GM19467 (cell line): ENCODE results near the gene FOXRED2.
A peak's percentile ranks its signal among the peaks of the same experiment; 100 is the strongest.
"Not testable (repeated sequence)": the region's sequence is repeated elsewhere in the genome, so short reads cannot be mapped to it uniquely, and the experiment has no call there.

Experiments
- ATAC-seq: cut with Tn5 transposase; IDR thresholded peaks from one replicate; pipeline ENCODE4 v1.9.1; 2021; ENCODE audit warnings: mild to moderate bottlenecking, moderate library complexity; ENCODE audit not compliant: unreplicated experiment

The FOXRED2 gene

GRCh38 chr22:36519906-36520305 is 13.1 kb upstream of the FOXRED2 start:
- not testable (repeated sequence) for ATAC-seq

GRCh38 chr22:36514766-36515165 is 7.9 kb upstream of the FOXRED2 start:
- ATAC-seq: no peak

DNA sequence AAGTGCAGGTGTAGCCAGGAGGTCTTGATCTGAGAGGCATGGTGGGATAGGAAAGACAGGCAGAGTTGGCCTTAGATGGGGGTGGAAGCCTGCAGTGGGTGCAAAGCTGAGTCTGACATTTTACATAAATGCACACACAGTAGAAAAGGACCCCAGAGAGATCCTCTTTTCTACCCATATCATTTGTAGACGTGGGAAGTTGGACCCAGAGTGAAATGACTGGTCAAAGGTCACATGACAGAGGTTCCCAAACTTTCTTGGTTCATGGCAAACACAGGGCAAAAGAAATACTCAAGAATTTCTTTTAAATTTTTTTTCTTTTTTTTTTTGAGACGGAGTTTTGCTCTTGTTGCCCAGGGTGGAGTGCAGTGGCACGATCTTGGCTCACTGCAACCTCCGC is 6.2 kb upstream of the FOXRED2 start:
- no peak for ATAC-seq

- no peak for ATAC-seq
These were observed 5.5 kb upstream of the FOXRED2 start for GRCh38 chr22:36512333-36512732.

DNA sequence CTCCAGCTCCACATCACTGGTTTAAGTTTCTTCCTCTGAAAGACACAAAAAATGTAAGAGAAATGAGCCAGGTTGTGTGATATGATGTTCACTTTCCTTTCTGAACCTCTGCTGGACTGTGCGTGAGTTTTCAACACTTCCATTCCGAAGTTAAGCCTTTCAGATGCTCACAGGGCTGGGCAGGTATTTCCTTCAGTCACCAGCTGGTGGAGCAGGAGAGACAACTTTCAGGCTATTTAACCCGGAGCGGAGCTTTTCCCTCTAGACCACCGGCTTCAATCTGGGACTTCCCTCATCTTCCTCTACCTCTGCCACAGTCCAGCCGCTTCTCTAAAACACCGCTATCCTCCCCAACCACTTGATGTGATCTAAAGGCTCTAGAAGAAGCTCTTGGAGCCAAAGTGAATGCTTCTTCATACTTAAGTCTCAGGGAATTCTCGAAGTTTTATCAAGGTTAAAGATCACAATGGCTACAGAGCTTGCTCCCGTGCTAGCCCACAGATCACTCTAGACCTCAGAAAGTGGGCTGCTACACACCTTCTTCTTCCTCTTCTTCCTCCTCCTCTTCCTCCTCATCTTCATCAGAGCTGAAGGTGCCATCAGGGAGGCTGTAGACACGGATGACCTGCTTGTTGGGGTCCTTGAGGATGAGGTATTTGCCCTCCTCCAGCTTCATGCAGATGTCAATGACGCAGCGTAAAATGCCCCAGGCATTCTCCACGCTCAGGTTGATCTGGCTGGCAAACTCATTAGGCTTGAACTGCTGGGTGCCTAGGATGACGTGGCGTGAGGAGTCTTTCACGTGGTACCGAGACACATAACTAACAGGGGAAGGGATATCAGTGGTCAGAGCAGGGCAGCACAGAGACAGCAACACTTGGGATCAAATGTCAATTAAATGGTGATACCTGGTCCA is 4.4 kb upstream of the FOXRED2 start:
- ATAC-seq: no peak

DNA sequence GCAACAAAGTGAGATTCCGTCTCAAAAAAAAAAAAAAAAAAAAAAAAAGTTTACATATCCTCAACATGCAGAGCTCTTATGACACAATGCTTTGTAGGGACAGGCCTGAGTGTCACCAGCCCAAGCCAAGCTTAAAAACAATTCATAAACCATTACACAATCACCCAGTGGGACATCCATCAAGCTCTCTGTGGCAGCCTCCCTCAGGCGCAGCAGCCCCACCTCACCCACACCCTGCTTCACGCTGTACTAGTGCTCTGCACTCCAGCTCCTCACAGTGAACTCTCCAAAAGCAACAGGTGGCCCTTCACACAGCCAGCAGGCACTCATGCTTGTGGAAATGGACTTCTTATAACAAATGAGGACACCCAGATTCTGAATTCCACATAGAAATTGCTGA is 3.5 kb upstream of the FOXRED2 start:
- ATAC-seq: no peak

DNA sequence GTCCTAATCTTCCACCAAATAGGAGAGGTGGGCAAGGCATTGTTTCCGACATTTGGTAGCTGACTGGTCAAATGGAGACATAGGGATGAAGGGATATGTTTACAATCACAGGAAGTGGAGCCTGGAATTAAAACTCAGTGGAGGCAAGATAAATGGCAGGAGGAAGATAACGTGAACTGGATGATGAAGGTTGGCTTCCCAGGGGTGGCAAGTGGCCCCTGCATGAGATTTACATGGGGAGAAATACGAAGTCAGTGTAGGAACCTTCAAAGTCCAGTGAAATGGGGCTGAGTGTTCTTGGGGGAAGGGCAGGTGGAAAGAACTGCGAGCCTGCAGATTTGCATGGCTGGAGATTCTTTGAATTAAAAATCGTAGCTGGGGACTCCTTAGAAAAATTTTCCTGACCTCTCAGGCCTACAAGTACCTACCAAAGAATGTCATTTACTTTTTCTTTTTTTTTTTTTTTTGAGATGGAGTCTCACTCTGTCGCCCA is 724 bp upstream of the FOXRED2 start:
- no peak for ATAC-seq

GRCh38 chr22:36505998-36506635 is 723 bp downstream of the FOXRED2 start:
- ATAC-seq: no peak

DNA sequence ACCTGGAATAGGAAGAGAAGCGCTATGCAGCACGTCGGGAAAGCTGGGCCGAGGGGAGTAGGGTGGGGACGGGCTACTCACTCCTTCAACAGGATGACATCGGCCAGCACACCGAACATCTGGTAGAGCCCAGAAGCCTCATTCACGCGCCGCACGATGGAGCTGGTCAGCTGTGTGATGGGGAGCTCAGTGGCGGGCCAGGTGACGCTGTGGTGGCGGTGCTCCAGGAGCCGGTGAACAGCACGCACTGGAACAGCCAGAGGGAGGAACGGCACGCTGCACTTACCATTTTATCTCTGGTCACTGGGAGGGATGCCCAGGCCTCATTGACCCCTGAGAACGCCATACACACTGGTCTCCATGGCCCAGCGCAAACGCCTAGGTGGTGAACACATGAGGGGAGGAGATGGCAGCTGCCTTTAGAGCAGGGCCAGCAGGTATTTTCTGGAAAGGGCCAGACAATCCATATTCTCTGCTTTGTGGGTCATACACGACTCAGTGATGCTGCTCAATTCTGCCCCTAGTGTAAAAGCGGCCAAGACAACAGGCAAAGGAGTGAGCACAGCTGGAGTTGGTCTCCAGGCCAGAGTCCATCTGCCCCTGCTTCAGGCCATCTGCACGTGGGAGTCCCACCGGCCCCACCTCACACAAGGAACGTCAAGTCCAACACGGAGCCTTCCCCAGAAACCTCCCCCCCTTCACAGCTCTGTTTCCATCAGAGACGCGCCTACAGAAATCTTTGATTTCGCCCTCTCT is 8.8 kb downstream of the FOXRED2 start:
- ATAC-seq: no peak

DNA sequence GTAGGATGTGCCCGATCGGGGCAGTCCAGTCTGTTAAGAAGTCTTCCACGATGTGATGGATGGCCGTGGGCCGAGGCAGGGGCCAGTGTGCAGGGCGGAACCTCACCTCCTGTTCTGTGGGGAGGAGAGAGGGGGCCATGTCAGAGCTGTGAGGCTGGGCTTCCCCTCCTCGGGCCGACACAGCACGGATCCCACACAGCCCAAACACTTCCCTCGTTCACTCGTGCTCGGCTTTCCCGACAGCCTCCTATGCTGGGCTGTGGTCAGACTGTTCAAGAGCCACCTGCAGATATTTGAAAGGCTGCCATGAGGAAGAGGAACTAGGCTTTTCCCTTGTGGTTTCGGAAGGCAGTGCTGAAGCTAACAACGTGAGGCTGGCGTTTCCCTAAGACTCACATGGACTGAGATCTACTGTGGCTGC is 13.1 kb downstream of the FOXRED2 start:
- no peak for ATAC-seq

DNA sequence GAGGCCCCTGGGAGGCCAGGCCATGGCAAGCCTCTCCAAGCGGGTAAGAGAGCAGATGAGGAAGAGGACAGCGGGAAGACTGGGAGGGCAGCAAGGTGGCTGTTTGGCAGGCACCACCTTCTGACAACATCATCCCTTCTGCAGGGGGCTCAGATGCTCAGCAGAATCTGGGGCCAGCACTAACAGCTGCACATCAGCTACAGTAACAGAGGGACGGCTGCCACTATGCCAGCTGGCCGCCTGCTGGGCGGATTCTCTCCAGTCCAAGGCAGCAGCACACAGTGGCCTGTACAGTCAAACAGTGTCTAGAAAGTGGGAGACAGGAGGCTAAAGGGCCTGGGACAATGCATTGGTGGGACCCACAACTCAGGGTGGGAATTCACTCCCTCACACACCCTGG is 14.7 kb downstream of the FOXRED2 start:
- no peak for ATAC-seq

- ATAC-seq: no peak
These were observed 15.7 kb downstream of the FOXRED2 start for GRCh38 chr22:36491155-36491554.

DNA sequence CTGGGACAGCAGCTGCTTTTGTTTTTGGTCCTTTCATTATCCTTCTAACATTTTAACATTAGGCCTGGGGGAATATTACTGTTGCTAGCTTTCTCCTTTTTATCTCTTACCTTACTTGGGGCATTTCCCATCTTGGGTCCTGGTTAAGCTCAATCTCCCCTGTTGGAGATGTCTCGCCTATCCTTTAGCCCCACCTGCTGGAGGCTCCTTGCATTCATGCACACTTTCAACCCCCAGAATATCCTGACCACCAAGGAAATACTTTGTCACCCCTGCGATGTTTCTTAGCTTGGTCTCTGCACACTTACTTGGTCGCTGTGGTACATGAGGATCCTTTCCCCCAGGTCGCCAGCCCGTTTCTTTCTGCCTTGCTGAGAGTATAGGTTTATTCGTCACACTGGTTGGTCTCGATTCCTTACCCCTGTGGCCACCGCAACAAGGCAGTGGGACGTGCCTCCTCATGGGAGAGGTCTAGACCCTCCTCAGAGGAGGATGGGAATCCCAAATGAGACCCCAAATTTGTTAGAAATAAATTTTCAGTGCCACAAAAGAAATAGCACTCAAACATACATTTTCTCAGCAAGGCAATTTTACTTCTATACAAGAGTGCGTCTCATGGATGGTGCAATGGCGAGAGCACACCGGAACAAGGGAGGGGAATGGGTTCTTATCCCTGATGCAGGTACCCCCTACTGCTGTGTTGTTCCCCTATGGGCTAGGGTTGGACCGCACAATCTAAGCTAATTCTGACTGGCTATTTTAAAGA is 20.0 kb downstream of the FOXRED2 start:
- no peak for ATAC-seq

GRCh38 chr22:36481393-36482168 is 25.3 kb downstream of the FOXRED2 start, which contains the start of gene TXN2:
TXN2 (minus strand) TSS chr22:36481640; CDS start chr22:36480837, 803 bp downstream.
- ATAC-seq: peak; percentile 79

GRCh38 chr22:36480941-36481392 is 25.9 kb downstream of the FOXRED2 start:
- ATAC-seq: peak; percentile 41

DNA sequence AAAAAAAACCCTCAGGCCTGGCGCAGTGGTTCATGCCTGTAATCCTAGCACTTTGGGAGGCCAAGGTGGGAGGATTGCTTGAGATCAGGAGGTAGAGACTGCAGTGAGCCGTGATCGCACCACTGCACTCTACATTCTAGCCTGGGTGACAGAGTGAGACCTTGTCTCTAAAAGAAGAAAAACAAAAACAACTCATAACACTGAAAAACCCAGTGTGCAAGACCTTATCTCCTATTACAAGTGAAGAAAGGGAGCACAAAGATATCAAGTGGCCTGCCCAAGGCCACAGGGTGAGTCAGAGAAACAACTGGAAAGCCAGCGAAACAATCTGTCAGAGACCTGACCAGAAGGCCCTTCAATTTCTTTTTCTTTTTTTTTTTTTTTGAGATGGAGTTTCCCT is 27.9 kb downstream of the FOXRED2 start:
- ATAC-seq: no peak

- ATAC-seq: no peak
These were observed 31.5 kb downstream of the FOXRED2 start for GRCh38 chr22:36475341-36475740.

DNA sequence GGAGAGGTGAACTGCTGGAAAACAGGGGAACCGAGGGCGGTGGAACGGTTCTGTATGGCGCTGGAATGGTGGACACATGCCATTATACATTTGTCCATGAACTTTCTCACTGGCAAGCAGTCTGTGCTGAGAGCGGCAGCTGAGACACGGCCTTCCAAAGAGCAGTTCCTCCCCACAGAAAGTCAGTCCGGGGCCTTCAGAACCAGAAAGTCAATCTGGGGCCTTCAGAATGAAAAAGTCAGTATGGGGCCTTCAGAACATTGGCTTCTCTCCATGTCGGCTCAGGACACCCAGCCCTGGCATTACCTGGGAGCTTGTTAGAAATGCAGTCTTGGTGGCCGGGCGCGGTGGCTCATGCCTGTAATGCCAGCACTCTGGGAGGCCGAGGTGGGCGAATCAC is 34.2 kb downstream of the FOXRED2 start:
- ATAC-seq: no peak

GRCh38 chr22:36471341-36471821 is 35.5 kb downstream of the FOXRED2 start:
- no peak for ATAC-seq

GRCh38 chr22:36470994-36471331 is 35.9 kb downstream of the FOXRED2 start:
- no peak for ATAC-seq
